ENCODE results near the gene PLEKHA7. TPM values are rescaled to one million over a fixed set of nuclear protein-coding genes. Genes with fewer than 3 reads are reported as not detected.

The PLEKHA7 gene
- total and polyA plus RNA-seq, 2 of the 8 experiments (the other 6 are each of a cell fraction or from before 2014, with no cell fraction given): 11.4 to 25.6 TPM

- Histone ChIP-seq H2BK20ac (ENCODE audit: low read length) (no peak overlapping the region), H3K27me3 (replicated peaks in 1 of 4; ENCODE audit: control insufficient read depth in 3 of 4, extremely low read depth in 1 of 4, insufficient read depth in 3 of 4, low read length in 3 of 4) (no peaks in the 10 kb centered on the region), H3K9me3 (ENCODE audit: insufficient read depth in 2 of 2, low read depth in 1 of 2, low read length in 1 of 2) (no peaks in the 10 kb centered on the region), H2BK12ac (ENCODE audit: low read depth, low read length) (no peak overlapping the region), H4K5ac (ENCODE audit: insufficient read length, low read depth, low read length) (no peak overlapping the region), H3K23me2 (ENCODE audit: low read depth, low read length) (no peaks in the 10 kb centered on the region), H2BK15ac (ENCODE audit: low read length) (no peak overlapping the region), H2AFZ (ENCODE audit: low read length) (no peak overlapping the region), H3K56ac (replicated peaks; ENCODE audit: insufficient read length, low read depth, low read length) (no peak overlapping the region), H4K91ac (replicated peaks; ENCODE audit: insufficient read length, low read length) (no peak overlapping the region), H3K36me3 (ENCODE audit: control insufficient read depth in 2 of 4, insufficient read depth in 4 of 4, low read length in 3 of 4) (no peaks in the 10 kb centered on the region; a peak in 1 of 8 replicates), H3K9ac (replicated peaks in 1 of 4; ENCODE audit: extremely low read depth in 1 of 4, low read depth in 3 of 4, low read length in 3 of 4) (no peak overlapping the region), H3K27ac (ENCODE audit: low read depth, low read length) (no peak overlapping the region), H3K4me2 (ENCODE audit: insufficient read depth in 1 of 2, low read depth in 2 of 2, low read length in 2 of 2) (no peak overlapping the region), H2AK5ac (ENCODE audit: low read depth, low read length) (no peak overlapping the region), H2BK120ac (replicated peaks; ENCODE audit: low read depth, low read length) (no peak overlapping the region), H4K8ac (ENCODE audit: extremely low read depth, insufficient read depth, low read length) (no peak overlapping the region), H3K23ac (ENCODE audit: insufficient read length) (no peak overlapping the region), H3K4me1 (replicated peaks in 1 of 4; ENCODE audit: control insufficient read depth in 3 of 4, insufficient read depth in 4 of 4, low read length in 3 of 4) (peaks cover 0 to 3% (median 0%) of the 10 kb centered on the region in 4 experiments; a peak in 1 of 7 replicates), H3K4me3 (ENCODE audit: extremely low read depth in 1 of 4, insufficient read depth in 2 of 4, low read depth in 3 of 4, low read length in 4 of 4) (no peak overlapping the region), H4K20me1 (replicated peaks in 1 of 2; ENCODE audit: control insufficient read depth in 1 of 2, insufficient read depth in 2 of 2, low read length in 2 of 2) (no peaks in the 10 kb centered on the region), H3K4ac (replicated peaks; ENCODE audit: insufficient read length, low read depth, low read length) (no peak overlapping the region), H2BK5ac (ENCODE audit: low read depth, low read length) (no peak overlapping the region), H3K79me2 (ENCODE audit: control insufficient read depth in 1 of 2, insufficient read depth in 2 of 2, low read length in 2 of 2) (no peaks in the 10 kb centered on the region), H3K18ac (ENCODE audit: extremely low read depth, low read length) (no peak overlapping the region), H3K79me1 (ENCODE audit: low read depth, low read length) (no peaks in the 10 kb centered on the region), H3K14ac (ENCODE audit: insufficient read length) (no peak overlapping the region)
- ChIA-PET POLR2A (ENCODE audit: partially characterized antibody) (interaction anchor here (1.2 kb wide), 1 partner anchor 12 kb away, joined by 3 read pairs; no protein-coding TSS in a partner anchor), CTCF (ENCODE audit: partially characterized antibody) (interaction anchor here (0.9 to 1.8 kb wide), 8 partner anchors 10 to 236 kb away, joined by 3 to 6 read pairs (median 4); no protein-coding TSS in a partner anchor)
- DNase-seq (ENCODE audit: low read depth in 1 of 2, low spot score in 2 of 2) (no peak), FAIRE-seq (no peak)
- WGBS, 2 experiments (ENCODE audit: extremely low coverage in 1 of 2, insufficient coverage in 1 of 2, insufficient read length in 1 of 2, insufficient replicate concordance in 2 of 2, low coverage in 1 of 2, low lambda C conversion rate in 2 of 2, missing lambda C conversion rate in 1 of 2): 92% methylated on average over 2 of the region's 2 CpGs; no CpG with 5 or more reads in 1 of the 2 experiments
- TF ChIP-seq MAFK (IDR thresholded peaks at IDR 0.05; ENCODE audit: low read depth, low read length) (no peak), BACH1 (IDR thresholded peaks at IDR 0.05; ENCODE audit: low read length) (no peak), RAD21 (IDR thresholded peaks at IDR 0.05 in 1 of 2, conservative IDR thresholded peaks at IDR 0.05 in 1 of 2; ENCODE audit: low read depth in 2 of 2, low read length in 2 of 2) (no peak), ZNF274 (IDR thresholded peaks at IDR 0.05; ENCODE audit: borderline replicate concordance, extremely low read depth, low read length) (no peak), CREB1 (IDR thresholded peaks at IDR 0.05) (no peak), TAF7 (optimal IDR thresholded peaks at IDR 0.05; ENCODE audit: borderline replicate concordance, low read depth, low read length) (no peak), ATF3 (IDR thresholded peaks at IDR 0.05; ENCODE audit: insufficient read depth, low read depth, low read length) (no peak), TEAD4 (IDR thresholded peaks at IDR 0.05; ENCODE audit: low read depth, low read length) (no peak), SP4 (IDR thresholded peaks at IDR 0.05; ENCODE audit: low read length) (no peak), EP300 (IDR thresholded peaks at IDR 0.05; ENCODE audit: borderline replicate concordance in 1 of 2, low read depth in 2 of 2, low read length in 2 of 2) (no peak), EZH2 (IDR thresholded peaks at IDR 0.05; ENCODE audit: low read depth, low read length, severe bottlenecking) (no peak), FOSL1 (IDR thresholded peaks at IDR 0.05; ENCODE audit: insufficient read depth, low read depth, low read length) (no peak), POU5F1 (IDR thresholded peaks at IDR 0.05; ENCODE audit: low read depth, low read length) (no peak)
Observed at GRCh38 chr11:16827139-16827538, 187.1 kb downstream of the PLEKHA7 start.
